ENCODE data around the gene MICAL2. TPM values are rescaled to one million over a fixed set of nuclear protein-coding genes. Genes with fewer than 3 reads are reported as not detected.
"Not testable (repeated sequence)": the region's sequence is repeated elsewhere in the genome, so short reads cannot be mapped to it uniquely, and the experiment has no call there.

MICAL2 gene
- total RNA-seq, 1 donor from 2014 or later, result 4.4 TPM

- H3K9me3 Mint-ChIP-seq (ENCODE audit: unreplicated experiment), result no peaks in the 10 kb centered on the region
- no peak overlapping the region for H3K4me3 Mint-ChIP-seq (ENCODE audit: unreplicated experiment)
- H3K27ac Mint-ChIP-seq (ENCODE audit: unreplicated experiment), result no peak overlapping the region
- DNase-seq, result no peak
- no peak for TF ChIP-seq CTCF (IDR thresholded peaks at IDR 0.05; ENCODE audit: partially characterized antibody, unreplicated experiment)
- H3K36me3 Mint-ChIP-seq (ENCODE audit: unreplicated experiment), result no peaks in the 10 kb centered on the region
- H3K27me3 Mint-ChIP-seq (ENCODE audit: unreplicated experiment), result peaks cover 7% of the 10 kb centered on the region
- peaks cover 3% of the 10 kb centered on the region for H3K4me1 Mint-ChIP-seq (ENCODE audit: low read depth, unreplicated experiment)
Observed at GRCh38 chr11:12143461-12144258, 33.3 kb downstream of the MICAL2 start.

- H3K4me3 Mint-ChIP-seq (ENCODE audit: unreplicated experiment), result no peak overlapping the region
- no peak overlapping the region for H3K27ac Mint-ChIP-seq (ENCODE audit: unreplicated experiment)
- no peaks in the 10 kb centered on the region for H3K9me3 Mint-ChIP-seq (ENCODE audit: unreplicated experiment)
- H3K4me1 Mint-ChIP-seq (ENCODE audit: low read depth, unreplicated experiment), result peaks cover 3% of the 10 kb centered on the region
- H3K27me3 Mint-ChIP-seq (ENCODE audit: unreplicated experiment), result peaks cover 7% of the 10 kb centered on the region
- TF ChIP-seq CTCF (IDR thresholded peaks at IDR 0.05; ENCODE audit: partially characterized antibody, unreplicated experiment), result no peak
- DNase-seq, result no peak
- no peaks in the 10 kb centered on the region for H3K36me3 Mint-ChIP-seq (ENCODE audit: unreplicated experiment)
Observed at GRCh38 chr11:12144330-12145174, 34.2 kb downstream of the MICAL2 start.

GRCh38 chr11:12146678-12147077 is 36.3 kb downstream of the MICAL2 start:
- not testable (repeated sequence) for DNase-seq; H3K4me1 Mint-ChIP-seq (ENCODE audit: low read depth, unreplicated experiment); H3K4me3 Mint-ChIP-seq (ENCODE audit: unreplicated experiment); H3K27ac Mint-ChIP-seq (ENCODE audit: unreplicated experiment); H3K27me3 Mint-ChIP-seq (ENCODE audit: unreplicated experiment); H3K36me3 Mint-ChIP-seq (ENCODE audit: unreplicated experiment); H3K9me3 Mint-ChIP-seq (ENCODE audit: unreplicated experiment)

- H3K4me3 Mint-ChIP-seq (ENCODE audit: unreplicated experiment), result no peak overlapping the region
- no peaks in the 10 kb centered on the region for H3K36me3 Mint-ChIP-seq (ENCODE audit: unreplicated experiment)
- peaks cover 2% of the 10 kb centered on the region for H3K9me3 Mint-ChIP-seq (ENCODE audit: unreplicated experiment)
- TF ChIP-seq CTCF (IDR thresholded peaks at IDR 0.05; ENCODE audit: partially characterized antibody, unreplicated experiment), result no peak
- no peak for DNase-seq
- peaks cover 3% of the 10 kb centered on the region for H3K4me1 Mint-ChIP-seq (ENCODE audit: low read depth, unreplicated experiment)
- H3K27ac Mint-ChIP-seq (ENCODE audit: unreplicated experiment), result no peak overlapping the region
- peaks cover 5% of the 10 kb centered on the region for H3K27me3 Mint-ChIP-seq (ENCODE audit: unreplicated experiment)
Observed at GRCh38 chr11:12147827-12148226, 37.4 kb downstream of the MICAL2 start.

- Mint-ChIP-seq H3K4me1 (ENCODE audit: low read depth, unreplicated experiment) (peaks cover 3% of the 10 kb centered on the region), H3K27ac (ENCODE audit: unreplicated experiment) (no peak overlapping the region), H3K27me3 (ENCODE audit: unreplicated experiment) (peaks cover 5% of the 10 kb centered on the region)
Observed at GRCh38 chr11:12148466-12148865, 38.1 kb downstream of the MICAL2 start.

More at GRCh38 chr11:12148466-12148865, 38.1 kb downstream of the MICAL2 start:
- no peak for DNase-seq
- Mint-ChIP-seq H3K4me3 (ENCODE audit: unreplicated experiment) (no peak overlapping the region), H3K9me3 (ENCODE audit: unreplicated experiment) (peaks cover 2% of the 10 kb centered on the region), H3K36me3 (ENCODE audit: unreplicated experiment) (no peaks in the 10 kb centered on the region)
- TF ChIP-seq CTCF (IDR thresholded peaks at IDR 0.05; ENCODE audit: partially characterized antibody, unreplicated experiment), result no peak

Measured in glutamatergic neuron (in vitro differentiated cells).